ENCODE measurements around the gene TMEM156. TPM values are rescaled to one million over a fixed set of nuclear protein-coding genes. Genes with fewer than 3 reads are reported as not detected.
"Not testable (repeated sequence)": the region's sequence is repeated elsewhere in the genome, so short reads cannot be mapped to it uniquely, and the experiment has no call there.

TMEM156 gene
- total and polyA plus RNA-seq, 4 donors: 0.58 to 0.70 (median 0.64) TPM

- TF ChIP-seq CTCF (IDR thresholded peaks at IDR 0.05; ENCODE audit: low read depth, low read length, missing input control): no peak
- TF ChIP-seq HNF4G (IDR thresholded peaks at IDR 0.05): no peak
- TF ChIP-seq TAF1 (conservative IDR thresholded peaks at IDR 0.05): no peak
- no peak for TF ChIP-seq RXRA (IDR thresholded peaks at IDR 0.05)
- TF ChIP-seq GABPA (IDR thresholded peaks at IDR 0.05 in 1 of 2, conservative IDR thresholded peaks at IDR 0.05 in 1 of 2): no peak
Measured at GRCh38 chr4:38944440-38944839, 87.8 kb downstream of the TMEM156 start (continued).

GRCh38 chr4:38943343-38943742 is 88.9 kb downstream of the TMEM156 start:
- TF ChIP-seq FOXA2 (IDR thresholded peaks at IDR 0.05) (no peak), EGR1 (IDR thresholded peaks at IDR 0.05; ENCODE audit: low read depth in 2 of 2) (no peak), YY1 (IDR thresholded peaks at IDR 0.05) (no peak), ZBTB33 (IDR thresholded peaks at IDR 0.05) (no peak), RAD21 (IDR thresholded peaks at IDR 0.05) (no peak), SP1 (IDR thresholded peaks at IDR 0.05) (no peak), GABPA (IDR thresholded peaks at IDR 0.05 in 1 of 2, conservative IDR thresholded peaks at IDR 0.05 in 1 of 2) (no peak), JUND (IDR thresholded peaks at IDR 0.05) (no peak), FOXA1 (IDR thresholded peaks at IDR 0.05) (no peak), HNF4G (IDR thresholded peaks at IDR 0.05) (no peak), NR2F2 (IDR thresholded peaks at IDR 0.05) (no peak), CTCF (IDR thresholded peaks at IDR 0.05; ENCODE audit: low read depth, low read length, missing input control) (no peak), ATF3 (IDR thresholded peaks at IDR 0.05) (no peak), REST (IDR thresholded peaks at IDR 0.05) (no peak), HNF4A (conservative IDR thresholded peaks at IDR 0.05) (no peak)
- H3K36me3 ChIP-seq (ENCODE audit: control insufficient read depth in 4 of 4, insufficient read depth in 3 of 4, low read depth in 1 of 4, low read length in 3 of 4): peaks cover 2 to 42% (median 19%) of the 10 kb centered on the region in 4 donors
- H3K27me3 ChIP-seq (ENCODE audit: control insufficient read depth in 4 of 4, insufficient read depth in 4 of 4, low read length in 3 of 4): no peaks in the 10 kb centered on the region
- no peak for DNase-seq (ENCODE audit: low spot score)
- no peak overlapping the region for H3K9ac ChIP-seq (ENCODE audit: low read depth in 1 of 2, low read length in 2 of 2)
- H3K9me3 ChIP-seq (ENCODE audit: control insufficient read depth in 4 of 4, low read length in 3 of 4): no peaks in the 10 kb centered on the region
- peaks cover 0 to 11% (median 9%) of the 10 kb centered on the region in 4 donors for H3K4me1 ChIP-seq (ENCODE audit: control insufficient read depth in 4 of 4, insufficient read depth in 4 of 4, low read length in 3 of 4)
- no peak overlapping the region for H3K4me3 ChIP-seq (ENCODE audit: low read depth in 1 of 3, low read length in 3 of 3)
- 86% methylated on average over 4 of the region's 4 CpGs for WGBS
- H3K27ac ChIP-seq (ENCODE audit: low read depth in 1 of 2, low read length in 2 of 2): no peak overlapping the region

- 91% methylated on average over 3 of the region's 3 CpGs for WGBS
- H3K9ac ChIP-seq (ENCODE audit: low read depth in 1 of 2, low read length in 2 of 2); DNase-seq (ENCODE audit: low spot score); H3K27me3 ChIP-seq (ENCODE audit: control insufficient read depth in 4 of 4, insufficient read depth in 4 of 4, low read length in 3 of 4); H3K4me1 ChIP-seq (ENCODE audit: control insufficient read depth in 4 of 4, insufficient read depth in 4 of 4, low read length in 3 of 4); H3K4me3 ChIP-seq (ENCODE audit: low read depth in 1 of 3, low read length in 3 of 3); H3K9me3 ChIP-seq (ENCODE audit: control insufficient read depth in 4 of 4, low read length in 3 of 4); H3K27ac ChIP-seq (ENCODE audit: low read depth in 1 of 2, low read length in 2 of 2): not testable (repeated sequence)
- peaks cover 4 to 55% (median 26%) of the 10 kb centered on the region in 4 donors for H3K36me3 ChIP-seq (ENCODE audit: control insufficient read depth in 4 of 4, insufficient read depth in 3 of 4, low read depth in 1 of 4, low read length in 3 of 4)
Measured at GRCh38 chr4:38941906-38942305, 90.3 kb downstream of the TMEM156 start.
